Parathyroid adenoma (tissue), 2 donors: ENCODE data around the gene AXIN2.

Source experiments
- H2AFZ ChIP-seq: fragments of 300-600 bp; sonication (generic); one replicate; pipeline ENCODE4 v1.7.0; 2017; ENCODE audit warnings: antibody characterized with exemption, mild to moderate bottlenecking
- H3K27ac ChIP-seq: fragments of 300-600 bp; sonication (generic); one replicate; pipeline ENCODE4 v1.7.0; 2017
- H3K27me3 ChIP-seq: fragments of 300-600 bp; sonication (generic); one replicate; pipeline ENCODE4 v1.7.0; 2017; ENCODE audit warnings: low read length; ENCODE audit not compliant: control insufficient read depth, insufficient read depth
- H3K36me3 ChIP-seq: fragments of 300-600 bp; sonication (generic); one replicate; pipeline ENCODE4 v1.7.0; 2017; ENCODE audit warnings: low read length; ENCODE audit not compliant: control insufficient read depth, insufficient read depth
- H3K4me1 ChIP-seq: fragments of 300-600 bp; sonication (generic); one replicate; pipeline ENCODE4 v1.7.0; 2017; ENCODE audit warnings: control low read depth
- H3K4me2 ChIP-seq: fragments of 300-600 bp; sonication (generic); one replicate; pipeline ENCODE4 v1.7.0; 2017; ENCODE audit warnings: low read length
- H3K4me3 ChIP-seq: fragments of 300-600 bp; sonication (generic); one replicate; pipeline ENCODE4 v1.7.0; 2017; ENCODE audit warnings: low read depth, low read length
- H3K79me2 ChIP-seq: fragments of 300-600 bp; sonication (generic); one replicate; pipeline ENCODE4 v1.7.0; 2017; ENCODE audit warnings: control low read depth
- H3K9ac ChIP-seq: fragments of 300-600 bp; sonication (generic); one replicate; pipeline ENCODE4 v1.7.0; 2017; ENCODE audit warnings: mild to moderate bottlenecking
- H3K9me3 ChIP-seq: fragments of 300-600 bp; sonication (generic); one replicate; pipeline ENCODE4 v1.7.0; 2017; ENCODE audit warnings: low read length; ENCODE audit not compliant: control insufficient read depth
- CTCF ChIP-seq: fragments of 300-600 bp; sonication (generic); IDR thresholded peaks from one replicate; pipeline ENCODE4 v1.7.0; 2017; ENCODE audit warnings: antibody characterized with exemption, mild to moderate bottlenecking
- donor health status: primary hyperparathyroidism.

Gene AXIN2

GRCh38 chr17:65556910-65557348, 4.5 kb downstream of the AXIN2 start:
- no peak overlapping the region for H3K27ac ChIP-seq
- H3K4me3 ChIP-seq, result peak overlapping the region; percentile 19
- H3K9me3 ChIP-seq, result no peaks in the 10 kb centered on the region
- H3K4me2 ChIP-seq, result peak overlapping the region; percentile 55
- TF ChIP-seq CTCF, result no peak
- H3K4me1 ChIP-seq, result peaks cover 23% of the 10 kb centered on the region
- no peak overlapping the region for H2AFZ ChIP-seq
- H3K27me3 ChIP-seq, result no peaks in the 10 kb centered on the region
- peaks cover 2% of the 10 kb centered on the region for H3K79me2 ChIP-seq
- no peaks in the 10 kb centered on the region for H3K36me3 ChIP-seq
- no peak overlapping the region for H3K9ac ChIP-seq

GRCh38 chr17:65556014-65556909, 5.2 kb downstream of the AXIN2 start:
- peak overlapping the region; percentile 19 for H3K4me3 ChIP-seq
- H3K27ac ChIP-seq, result no peak overlapping the region
- H3K4me2 ChIP-seq, result peak overlapping the region; percentile 55
- peaks cover 23% of the 10 kb centered on the region for H3K4me1 ChIP-seq
- no peaks in the 10 kb centered on the region for H3K27me3 ChIP-seq
- no peak overlapping the region for H3K9ac ChIP-seq
- peaks cover 2% of the 10 kb centered on the region for H3K79me2 ChIP-seq
- H2AFZ ChIP-seq, result no peak overlapping the region
- peak; percentile 87 for TF ChIP-seq CTCF
- no peaks in the 10 kb centered on the region for H3K36me3 ChIP-seq
- H3K9me3 ChIP-seq, result no peaks in the 10 kb centered on the region

GRCh38 chr17:65554553-65555223, 6.8 kb downstream of the AXIN2 start:
- Histone ChIP-seq H3K36me3 (no peaks in the 10 kb centered on the region), H3K27me3 (no peaks in the 10 kb centered on the region), H3K9ac (no peak overlapping the region), H2AFZ (no peak overlapping the region), H3K9me3 (no peaks in the 10 kb centered on the region), H3K79me2 (peaks cover 14% of the 10 kb centered on the region), H3K4me3 (no peak overlapping the region), H3K27ac (no peak overlapping the region), H3K4me1 (peaks cover 23% of the 10 kb centered on the region), H3K4me2 (no peak overlapping the region)
- no peak for TF ChIP-seq CTCF

GRCh38 chr17:65553646-65554552, 7.5 kb downstream of the AXIN2 start:
- H3K4me1 ChIP-seq, result peaks cover 23% of the 10 kb centered on the region
- no peaks in the 10 kb centered on the region for H3K27me3 ChIP-seq
- no peaks in the 10 kb centered on the region for H3K36me3 ChIP-seq
- no peak overlapping the region for H3K4me2 ChIP-seq
- H3K9ac ChIP-seq, result no peak overlapping the region
- H3K9me3 ChIP-seq, result no peaks in the 10 kb centered on the region
- H2AFZ ChIP-seq, result no peak overlapping the region
- no peak overlapping the region for H3K27ac ChIP-seq
- TF ChIP-seq CTCF, result no peak
- no peak overlapping the region for H3K4me3 ChIP-seq
- peaks cover 14% of the 10 kb centered on the region for H3K79me2 ChIP-seq
